CD14-positive monocyte (primary cell): ENCODE data around the gene CCNK. TPM values are rescaled to one million over a fixed set of nuclear protein-coding genes. Genes with fewer than 3 reads are reported as not detected.

Source experiments
- DNase-seq, 3 donors: peaks; one replicate each; pipeline ENCODE4 v3.0.0-alpha.2; 2011 to 2022
- H2AFZ ChIP-seq: 2 replicates; pipeline ENCODE4 v1.6.0; 2012; ENCODE audit warnings: mild to moderate bottlenecking, low read depth, low read length, inconsistent platforms; ENCODE audit not compliant: insufficient read depth, poor library complexity, severe bottlenecking
- H3K27ac ChIP-seq, 2 donors: 1 replicate in 1 of 2; 2 replicates in 1 of 2; pipeline ENCODE4 v1.5.1; 2012 to 2013; ENCODE audit warnings: low read length in 2 of 2, control low read depth in 1 of 2, inconsistent platforms in 1 of 2, low read depth in 1 of 2, mild to moderate bottlenecking in 1 of 2
- H3K27me3 ChIP-seq, 2 donors: one replicate each; pipeline versions ENCODE4 v1.6.0 to v1.6.1; 2011 to 2013; ENCODE audit warnings: low read length in 2 of 2; ENCODE audit not compliant: control insufficient read depth in 2 of 2, insufficient read depth in 2 of 2
- H3K36me3 ChIP-seq, 2 donors: replicated peaks in 1 of 2; 1 replicate in 1 of 2; 2 replicates in 1 of 2; pipeline versions ENCODE4 v1.5.1 to v1.6.1; 2012 to 2013; ENCODE audit warnings: low read length in 2 of 2, control low read depth in 1 of 2, inconsistent platforms in 1 of 2, mild to moderate bottlenecking in 1 of 2; ENCODE audit not compliant: insufficient read depth in 2 of 2, control insufficient read depth in 1 of 2
- H3K4me1 ChIP-seq, 2 donors: 1 replicate in 1 of 2; 2 replicates in 1 of 2; pipeline versions ENCODE4 v1.5.1 to v1.6.1; 2012 to 2013; ENCODE audit warnings: low read length in 2 of 2, control low read depth in 1 of 2, inconsistent platforms in 1 of 2, mild to moderate bottlenecking in 1 of 2, moderate library complexity in 1 of 2; ENCODE audit not compliant: insufficient read depth in 2 of 2, control insufficient read depth in 1 of 2
- H3K4me2 ChIP-seq: replicated peaks from 2 replicates; pipeline ENCODE3; 2012; ENCODE audit warnings: low read length, moderate library complexity, mild to moderate bottlenecking; ENCODE audit not compliant: poor library complexity, severe bottlenecking; ENCODE audit errors: extremely low read depth
- H3K4me3 ChIP-seq, 3 experiments: fragments of 200-600 bp in 1 of 3; sonication (generic) in 1 of 3; replicated peaks in 1 of 3; 1 replicate in 2 of 3; 2 replicates in 1 of 3; pipeline ENCODE4 v1.5.1; 2011 to 2013; ENCODE audit warnings: low read length in 3 of 3, mild to moderate bottlenecking in 3 of 3, control low read depth in 2 of 3, low read depth in 2 of 3, inconsistent platforms in 1 of 3, moderate library complexity in 1 of 3
- H3K79me2 ChIP-seq: 2 replicates; pipeline ENCODE4 v1.6.0; 2012; ENCODE audit warnings: mild to moderate bottlenecking, control low read depth, inconsistent platforms, low read length, moderate library complexity; ENCODE audit not compliant: insufficient read depth
- H3K9ac ChIP-seq: 2 replicates; pipeline ENCODE4 v1.6.0; 2017; ENCODE audit warnings: low read length, mild to moderate bottlenecking; ENCODE audit not compliant: insufficient read depth, poor library complexity, severe bottlenecking
- H3K9me3 ChIP-seq, 2 donors: replicated peaks in 1 of 2; 1 replicate in 1 of 2; 2 replicates in 1 of 2; pipeline versions ENCODE4 v1.5.1 to v1.6.1; 2012 to 2013; ENCODE audit warnings: low read length in 2 of 2, control low read depth in 1 of 2; ENCODE audit not compliant: control insufficient read depth in 1 of 2, insufficient read depth in 1 of 2
- H4K20me1 ChIP-seq: 2 replicates; pipeline ENCODE4 v1.6.0; 2012; ENCODE audit warnings: mild to moderate bottlenecking, low read length, control low read depth, moderate library complexity; ENCODE audit not compliant: insufficient read depth
- H3K27ac Mint-ChIP-seq, 7 donors: one replicate each; pipeline ENCODE4 v1.8.0; 2020; ENCODE audit warnings: mild to moderate bottlenecking in 7 of 7, mixed read lengths in 7 of 7, moderate library complexity in 6 of 7, inconsistent platforms in 2 of 7
- H3K27me3 Mint-ChIP-seq, 3 donors: one replicate each; pipeline ENCODE4 v1.8.0; 2021 to 2022; ENCODE audit warnings: low read depth in 3 of 3, mild to moderate bottlenecking in 3 of 3, mixed read lengths in 3 of 3, moderate library complexity in 3 of 3, inconsistent platforms in 1 of 3
- H3K36me3 Mint-ChIP-seq, 2 donors: one replicate each; pipeline ENCODE4 v1.8.0; 2020; ENCODE audit warnings: mixed read lengths in 2 of 2, inconsistent platforms in 1 of 2, mild to moderate bottlenecking in 1 of 2
- H3K4me1 Mint-ChIP-seq: one replicate; pipeline ENCODE4 v1.8.0; 2020; ENCODE audit warnings: mild to moderate bottlenecking, mixed read lengths
- H3K4me3 Mint-ChIP-seq, 2 donors: one replicate each; pipeline ENCODE4 v1.8.0; 2020; ENCODE audit warnings: mild to moderate bottlenecking in 2 of 2, mixed read lengths in 2 of 2, moderate library complexity in 1 of 2
- H3K9me3 Mint-ChIP-seq, 7 donors: one replicate each; pipeline ENCODE4 v1.8.0; 2020 to 2022; ENCODE audit warnings: mixed read lengths in 7 of 7, mild to moderate bottlenecking in 6 of 7, moderate library complexity in 6 of 7, inconsistent platforms in 2 of 7
- CTCF ChIP-seq: fragments of 200-600 bp; IDR thresholded peaks from one replicate; pipeline ENCODE4 v1.8.0; 2022; ENCODE audit warnings: antibody characterized with exemption, mild to moderate bottlenecking
- WGBS: methylation state at CpG from one replicate; pipeline ENCODE4 v1.1.5; 2013; ENCODE audit warnings: missing lambda C conversion rate; ENCODE audit not compliant: insufficient coverage; 5-methylcytosine and 5-hydroxymethylcytosine counted together
- intact Hi-C, 2 donors: fragments of 100-400 bp; cut with micrococcal nuclease; formaldehyde crosslinking; loops; one replicate each; pipeline versions ENCODE4 v1.15.0 to v1.15.1; 2023
- polyA plus RNA-seq, 3 donors: library from polyadenylated mRNA; depleted of rRNA in 1 of 3; unstranded in 2 of 3; stranded (reverse) in 1 of 3; fragments of 300-500 nt in 2 of 3; fragments of >200 nt in 1 of 3; fragmentation: Illumina TruSeq in 2 of 3; gene quantifications; 1 replicate in 2 of 3; 2 replicates in 1 of 3; pipeline ENCODE4 v1.2.3, GENCODE V29; 2012 to 2021

CCNK gene
- polyA plus RNA-seq, 3 donors = 7.7 to 21.5 (median 14.7) TPM

- H3K36me3 Mint-ChIP-seq = peaks cover 78 to 84% of the 10 kb centered on the region in 2 donors
- no peak overlapping the region for H3K9ac ChIP-seq
These were observed 44.7 kb upstream of the CCNK start for GRCh38 chr14:99436247-99437180.

GRCh38 chr14:99437706-99438105, 43.5 kb upstream of the CCNK start:
- Mint-ChIP-seq H3K36me3 (peaks cover 79 to 84% of the 10 kb centered on the region in 2 donors), H3K9me3 (peaks cover 0 to 2% (median 0%) of the 10 kb centered on the region in 7 donors), H3K27me3 (no peaks in the 10 kb centered on the region), H3K4me1 (no peaks in the 10 kb centered on the region), H3K4me3 (no peak overlapping the region), H3K27ac (peak overlapping the region in 2 of 7 donors; percentile 47 to 55)
- Histone ChIP-seq H3K4me2 (no peak overlapping the region), H3K9ac (no peak overlapping the region), H3K4me3 (no peak overlapping the region), H3K36me3 (peaks cover 63 to 95% of the 10 kb centered on the region in 2 donors), H3K27ac (no peak overlapping the region), H3K27me3 (no peaks in the 10 kb centered on the region), H3K79me2 (peaks cover 4% of the 10 kb centered on the region), H3K4me1 (no peaks in the 10 kb centered on the region), H3K9me3 (no peaks in the 10 kb centered on the region), H4K20me1 (peaks cover 24% of the 10 kb centered on the region), H2AFZ (no peak overlapping the region)
- intact Hi-C loops = no loop called here
- DNase-seq = no peak
- TF ChIP-seq CTCF = no peak
- 62% methylated on average over 1 of the region's 3 CpGs for WGBS

More at GRCh38 chr14:99436247-99437180, 44.7 kb upstream of the CCNK start:
- peak overlapping the region in 1 of 2 donors; percentile 7 for H3K4me3 Mint-ChIP-seq
- H3K27ac Mint-ChIP-seq = peak overlapping the region in 3 of 7 donors; percentile 6 to 21 (median 8)
- no peak for TF ChIP-seq CTCF
- Histone ChIP-seq H3K4me3 (no peak overlapping the region), H2AFZ (no peak overlapping the region), H3K36me3 (peaks cover 75 to 95% of the 10 kb centered on the region in 2 donors), H3K4me1 (no peaks in the 10 kb centered on the region), H3K79me2 (peaks cover 4% of the 10 kb centered on the region), H3K27me3 (no peaks in the 10 kb centered on the region), H3K27ac (no peak overlapping the region), H3K9me3 (no peaks in the 10 kb centered on the region), H4K20me1 (peaks cover 18% of the 10 kb centered on the region), H3K4me2 (no peak overlapping the region)
- WGBS = 88% methylated on average over 6 of the region's 14 CpGs
- intact Hi-C loops = no loop called here
- H3K27me3 Mint-ChIP-seq = no peaks in the 10 kb centered on the region
- DNase-seq = no peak
- peaks cover 0 to 2% (median 0%) of the 10 kb centered on the region in 7 donors for H3K9me3 Mint-ChIP-seq
- H3K4me1 Mint-ChIP-seq = no peaks in the 10 kb centered on the region
